Stimulated activated CD8-positive, alpha-beta memory T cell treated with anti-CD3 and anti-CD28 coated beads, Interleukin-7, amount 100 ng/mL, for 24 hours (primary cell): Measurements from ENCODE around the gene RAC3.

Experiments used
- DNase-seq: peaks from one replicate; pipeline ENCODE4 v3.0.0-alpha.2; 2020; ENCODE audit warnings: low read depth

The RAC3 gene

DNA sequence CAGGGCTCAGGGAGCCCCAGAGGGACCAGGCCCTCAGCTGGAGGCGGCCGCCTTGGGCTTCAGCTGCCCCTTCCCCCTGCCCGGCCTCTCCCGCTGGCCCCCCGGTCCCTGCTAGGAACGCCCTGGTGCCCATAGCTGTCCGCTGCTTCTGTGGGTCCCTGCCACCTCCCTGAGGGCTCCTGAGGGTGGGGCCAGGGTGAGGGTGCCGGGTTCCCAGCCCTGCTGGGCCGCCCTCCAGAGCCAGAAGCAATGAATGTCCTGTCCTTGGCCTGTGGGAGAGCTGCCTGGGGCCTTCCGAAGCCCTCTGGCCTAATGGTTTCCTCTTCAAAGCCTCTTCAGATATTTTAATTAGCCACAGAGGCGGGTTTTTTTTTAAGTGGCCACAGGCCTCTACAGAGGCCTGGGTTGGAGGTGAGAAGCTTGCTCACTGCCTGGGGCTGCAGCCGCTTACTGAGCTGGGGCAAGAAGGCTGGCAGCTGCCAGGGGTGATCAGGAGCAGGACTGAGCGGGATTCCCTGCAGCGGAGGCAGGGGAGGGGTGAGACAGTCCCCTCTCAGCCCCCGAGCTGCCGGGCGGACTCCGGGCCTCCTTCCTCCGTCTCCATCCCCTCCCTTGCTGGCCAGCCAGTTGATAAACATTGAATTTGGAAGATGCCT, 18.7 kb upstream of the RAC3 start:
- no peak for DNase-seq

DNA sequence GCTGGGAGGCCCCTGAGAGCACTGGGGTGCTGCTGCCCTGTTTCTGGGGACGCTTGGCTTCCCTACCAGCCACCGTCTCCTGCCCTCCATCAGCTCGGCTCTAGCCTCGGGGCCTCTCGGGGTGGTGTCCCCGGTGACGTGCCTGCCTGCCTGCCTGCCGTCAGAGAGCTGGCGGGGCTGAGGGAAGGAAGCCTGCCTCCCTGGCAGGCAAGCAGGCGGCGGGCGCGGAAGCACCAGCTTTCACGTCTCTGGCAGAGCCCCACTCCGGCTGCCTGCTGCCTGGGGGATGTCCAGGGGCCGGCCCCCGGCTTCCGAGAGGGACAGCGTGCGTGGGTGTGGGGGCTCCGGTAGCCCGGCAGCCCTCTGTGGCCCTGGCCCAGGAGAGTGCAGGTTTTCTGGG, 18.1 kb upstream of the RAC3 start:
- DNase-seq: no peak

DNA sequence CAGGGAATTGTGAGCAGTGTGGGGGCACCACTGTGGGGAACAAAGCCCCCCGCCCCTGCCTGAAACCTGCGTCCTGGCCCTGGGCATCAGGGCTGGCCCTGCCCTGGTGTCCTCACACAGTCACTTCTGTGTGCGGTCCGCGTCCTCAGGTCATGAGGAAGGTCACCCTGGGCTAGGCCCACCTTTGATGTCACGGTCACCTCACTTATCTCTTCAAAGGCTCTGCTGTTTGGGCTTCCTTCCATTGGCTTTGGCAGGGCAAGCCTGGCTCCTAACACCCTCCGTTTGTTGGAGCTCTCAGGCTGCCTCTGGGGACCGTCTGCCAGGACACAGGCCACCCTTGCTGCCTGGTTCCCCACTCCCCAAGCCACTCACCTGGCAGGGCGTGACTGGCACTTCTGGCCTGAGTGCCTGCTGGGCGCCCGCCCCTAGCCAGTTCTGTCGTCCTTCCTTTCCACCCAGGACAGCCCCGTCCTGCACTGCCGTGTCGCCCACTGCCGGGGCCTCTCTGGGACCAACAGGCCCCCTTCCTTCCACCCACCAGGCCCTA, 17.6 kb upstream of the RAC3 start:
- DNase-seq: no peak

DNA sequence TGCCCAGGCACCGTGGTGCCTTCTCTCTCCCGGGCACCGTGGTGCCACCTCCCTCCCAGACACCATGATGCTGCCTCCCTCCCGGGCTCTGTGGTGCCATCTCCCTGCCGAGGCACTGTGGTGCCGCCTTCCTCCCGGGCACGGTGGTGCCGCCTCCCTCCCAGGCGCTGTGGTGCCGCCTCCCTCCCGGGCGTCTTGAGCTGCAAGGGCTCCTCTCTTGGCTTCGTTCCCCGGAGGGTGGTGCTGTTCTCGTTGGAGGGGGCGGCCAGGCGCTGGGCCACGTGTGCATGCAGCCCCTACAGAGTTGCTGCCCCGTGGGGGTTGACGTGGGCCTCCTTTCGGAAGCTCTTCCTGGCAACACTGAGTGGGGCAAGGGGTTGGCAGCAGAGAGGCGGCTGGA, 17.0 kb upstream of the RAC3 start:
- DNase-seq: no peak

DNA sequence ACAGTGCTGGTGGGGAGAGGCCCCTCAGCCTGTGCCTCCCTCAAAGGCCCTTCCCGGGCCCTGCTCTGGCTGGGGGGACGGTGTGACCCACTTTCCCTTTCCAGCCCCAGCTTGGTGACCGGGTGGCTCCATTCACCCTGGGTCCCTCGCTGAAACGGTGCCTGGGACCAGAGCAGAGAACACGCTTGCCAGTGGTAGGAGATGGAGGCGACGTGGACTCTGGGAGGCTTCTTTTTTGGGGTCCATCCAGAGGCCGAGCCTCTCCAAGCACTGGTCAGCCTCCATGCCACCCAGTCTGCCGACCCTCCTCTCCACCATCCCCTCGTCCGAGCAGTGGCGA, 16.5 kb upstream of the RAC3 start:
- DNase-seq: no peak

DNA sequence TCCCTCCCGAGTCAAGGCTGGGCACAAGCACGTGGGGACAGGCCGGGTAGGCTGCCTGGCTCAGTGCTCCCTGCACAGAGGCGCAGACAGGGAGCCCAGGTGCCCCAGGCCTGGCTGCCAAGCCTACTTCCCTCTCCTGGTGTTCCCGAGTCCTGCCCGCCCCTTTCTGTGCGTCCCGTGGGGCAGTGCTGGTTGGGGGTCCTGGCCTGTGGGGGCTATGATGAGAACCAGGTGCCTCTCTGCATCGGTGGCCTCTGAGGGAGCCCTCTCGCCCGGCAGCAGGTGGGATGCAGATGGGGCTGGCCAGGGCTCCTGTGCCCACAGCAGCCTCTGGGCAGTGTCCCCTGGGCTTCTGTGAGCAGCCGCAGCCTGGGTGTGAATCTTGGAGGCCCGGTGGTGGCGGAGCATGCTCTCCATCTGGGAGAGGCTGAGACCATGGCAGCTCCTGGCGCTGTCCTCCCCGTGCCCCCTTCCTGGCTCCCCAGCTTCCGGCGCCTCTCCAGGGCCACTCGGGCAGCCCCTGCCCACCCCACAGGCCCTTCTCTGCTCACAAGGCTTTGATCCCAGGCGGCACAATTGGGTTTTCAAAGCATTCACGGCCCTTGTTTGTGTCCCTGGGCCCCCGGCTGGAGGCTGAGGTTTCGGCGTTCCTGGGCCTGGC, 16.0 kb upstream of the RAC3 start:
- no peak for DNase-seq

DNA sequence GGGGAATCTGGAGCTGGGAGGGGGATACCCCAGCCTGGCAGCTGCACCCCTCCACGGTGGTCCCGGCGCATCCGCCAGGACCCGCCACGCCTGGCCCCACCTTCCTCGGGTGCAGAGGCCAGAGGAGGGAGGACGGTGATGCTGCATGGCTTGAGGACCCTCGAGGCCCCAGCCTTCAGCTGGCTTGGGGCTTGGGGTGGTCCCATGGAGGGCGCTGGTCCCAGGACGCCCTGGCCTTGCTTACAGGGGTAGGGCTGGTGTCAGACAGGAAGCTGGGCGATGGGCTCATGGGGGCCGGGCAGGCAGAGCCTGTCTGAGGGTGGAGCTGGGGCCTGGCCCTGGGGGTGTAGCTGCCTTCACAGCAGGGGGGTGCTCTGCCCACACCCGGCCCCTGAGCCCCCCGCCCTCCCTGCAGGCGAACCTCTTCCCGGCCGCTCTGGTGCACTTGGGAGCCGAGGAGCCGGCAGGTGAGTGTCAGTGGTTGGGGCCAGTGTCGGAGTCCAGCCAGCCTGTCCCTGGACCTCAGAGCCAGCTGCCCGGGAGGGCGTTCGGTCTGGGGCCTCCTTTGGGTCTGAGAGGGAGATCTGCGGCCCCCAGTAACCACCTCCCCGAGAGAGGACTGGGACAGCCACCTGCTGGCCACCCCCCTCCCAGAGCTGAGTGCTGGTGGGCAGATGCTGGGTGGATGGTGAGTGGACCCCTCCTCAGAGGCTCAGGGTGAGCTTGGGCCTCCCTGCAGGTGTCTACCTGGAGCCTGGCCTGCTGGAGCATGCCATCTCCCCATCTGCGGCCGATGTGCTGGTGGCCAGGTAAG, 15.2 kb upstream of the RAC3 start:
- no peak for DNase-seq

DNA sequence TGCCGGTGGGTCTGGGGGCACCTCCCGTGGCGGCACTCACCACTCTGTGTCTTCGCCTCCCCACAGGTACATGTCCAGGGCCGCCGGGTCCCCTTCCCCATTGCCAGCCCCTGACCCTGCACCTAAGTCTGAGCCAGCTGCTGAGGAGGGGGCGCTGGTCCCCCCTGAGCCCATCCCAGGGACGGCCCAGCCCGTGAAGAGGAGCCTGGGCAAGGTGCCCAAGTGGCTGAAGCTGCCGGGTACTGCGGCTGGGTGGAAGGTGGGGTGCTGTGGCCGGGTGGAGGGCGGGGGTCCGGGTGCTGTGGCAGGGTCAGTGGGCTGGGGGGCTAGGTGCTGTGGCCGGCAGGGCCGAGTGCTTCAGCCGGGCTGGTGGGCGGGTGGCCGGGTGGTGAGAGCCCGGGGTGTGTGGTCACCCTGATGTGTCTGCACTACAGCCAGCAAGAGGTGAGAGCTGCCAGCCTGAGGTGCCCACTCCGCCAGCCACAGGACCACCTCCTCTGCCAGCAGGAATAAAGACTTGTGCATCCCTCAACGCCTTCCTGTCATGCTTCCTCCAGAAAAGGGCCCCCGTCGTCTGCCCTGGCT, 14.5 kb upstream of the RAC3 start:
- no peak for DNase-seq

DNA sequence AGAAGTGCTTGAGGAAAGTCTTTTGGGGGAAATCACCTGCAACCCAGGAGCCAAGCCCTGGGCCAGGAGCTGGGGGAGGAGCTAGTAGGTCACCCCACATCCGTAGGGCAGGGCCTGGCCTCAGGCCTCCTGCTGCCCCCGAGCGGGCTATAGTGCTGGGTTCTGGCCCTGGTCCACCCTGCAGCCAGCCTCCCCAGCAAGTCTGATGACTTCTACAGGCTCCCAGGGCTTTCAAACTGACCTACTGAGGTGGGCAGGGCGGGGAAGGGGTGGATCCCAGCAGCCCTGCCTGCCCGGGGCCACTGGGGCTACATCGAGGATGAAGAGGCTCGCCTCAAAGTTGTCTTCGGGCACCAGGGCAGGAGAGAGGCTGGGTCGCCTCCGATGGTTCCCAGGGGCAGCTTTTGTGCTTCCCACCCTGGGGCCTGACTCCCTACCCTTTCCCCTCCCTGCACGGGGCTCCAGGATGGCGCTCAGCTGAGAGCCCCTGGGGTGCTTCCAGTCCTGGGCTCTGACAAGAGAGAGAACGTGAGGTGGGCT, 13.8 kb upstream of the RAC3 start:
- no peak for DNase-seq

DNA sequence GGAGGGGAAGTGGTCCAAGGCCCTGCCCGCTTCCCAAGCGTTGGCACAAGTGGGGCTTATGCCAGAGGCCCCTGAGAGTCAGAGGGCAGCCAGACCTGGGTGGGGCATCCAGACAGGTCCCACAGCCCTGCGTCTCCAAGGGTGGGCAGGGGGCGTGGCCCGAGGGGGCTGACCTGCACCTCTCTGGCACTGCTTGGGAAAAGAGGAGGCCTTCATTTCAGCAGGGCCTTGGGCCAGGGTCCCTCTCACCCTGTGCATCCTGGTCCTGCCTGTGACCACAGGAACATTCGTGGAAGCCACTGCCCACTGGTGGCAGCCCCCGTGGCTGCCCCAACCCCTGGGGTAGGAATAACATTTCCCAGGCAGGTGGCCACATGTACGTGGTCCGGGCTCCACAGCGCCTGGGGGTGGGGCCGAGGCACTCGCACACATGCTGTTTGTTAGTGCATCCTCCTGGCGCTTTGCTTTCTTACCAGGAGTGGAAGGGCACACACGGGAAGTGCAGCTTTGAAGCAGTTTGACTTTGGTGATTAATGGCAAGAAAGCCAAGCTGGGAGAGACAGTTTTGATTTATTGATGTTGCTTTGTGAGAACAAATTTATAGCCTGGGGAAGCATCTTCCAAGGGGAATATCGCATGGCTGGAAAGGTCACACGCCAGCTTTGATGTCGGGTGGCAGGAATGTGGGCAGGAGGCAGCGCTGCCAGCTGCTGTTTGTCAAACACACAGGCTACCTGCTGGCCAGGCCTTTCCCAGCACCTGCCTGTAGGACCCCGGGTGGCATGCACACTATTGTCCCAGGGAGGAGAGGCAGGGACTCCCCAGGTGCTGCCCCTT, 13.1 kb upstream of the RAC3 start:
- no peak for DNase-seq

DNA sequence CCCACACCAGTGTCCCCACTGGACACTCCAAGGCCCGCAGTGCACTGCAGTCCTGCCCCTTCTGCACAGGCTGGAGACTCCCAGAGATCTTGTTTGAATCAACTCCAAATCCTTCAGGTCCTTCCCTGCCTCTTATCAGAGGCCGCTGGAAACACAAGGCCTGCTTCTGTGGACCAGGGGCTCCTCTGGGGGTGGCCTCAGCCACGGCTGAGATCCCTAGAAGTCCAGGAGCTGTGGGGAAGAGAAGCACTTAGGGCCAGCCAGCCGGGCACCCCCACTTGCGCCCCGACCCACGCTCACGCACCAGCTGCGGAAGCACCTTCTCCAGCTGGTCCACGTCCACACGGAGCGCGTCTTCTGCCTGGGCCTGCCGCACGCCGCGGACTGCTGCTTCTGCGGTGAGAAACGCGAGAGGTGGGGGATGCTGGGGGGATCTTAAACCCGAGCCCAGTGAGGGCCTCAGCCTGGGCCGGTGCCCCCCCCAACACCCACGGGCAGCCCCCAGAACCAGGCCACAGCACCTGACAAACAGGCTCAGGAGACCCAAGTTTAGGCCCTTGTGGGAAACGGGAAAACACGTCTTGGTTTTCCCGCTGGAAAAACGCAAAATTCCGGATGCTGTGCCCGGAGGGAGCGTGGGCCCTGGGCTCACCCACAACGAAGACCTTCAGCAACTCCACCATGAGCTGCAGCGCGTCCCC, 12.3 kb upstream of the RAC3 start:
- no peak for DNase-seq

DNA sequence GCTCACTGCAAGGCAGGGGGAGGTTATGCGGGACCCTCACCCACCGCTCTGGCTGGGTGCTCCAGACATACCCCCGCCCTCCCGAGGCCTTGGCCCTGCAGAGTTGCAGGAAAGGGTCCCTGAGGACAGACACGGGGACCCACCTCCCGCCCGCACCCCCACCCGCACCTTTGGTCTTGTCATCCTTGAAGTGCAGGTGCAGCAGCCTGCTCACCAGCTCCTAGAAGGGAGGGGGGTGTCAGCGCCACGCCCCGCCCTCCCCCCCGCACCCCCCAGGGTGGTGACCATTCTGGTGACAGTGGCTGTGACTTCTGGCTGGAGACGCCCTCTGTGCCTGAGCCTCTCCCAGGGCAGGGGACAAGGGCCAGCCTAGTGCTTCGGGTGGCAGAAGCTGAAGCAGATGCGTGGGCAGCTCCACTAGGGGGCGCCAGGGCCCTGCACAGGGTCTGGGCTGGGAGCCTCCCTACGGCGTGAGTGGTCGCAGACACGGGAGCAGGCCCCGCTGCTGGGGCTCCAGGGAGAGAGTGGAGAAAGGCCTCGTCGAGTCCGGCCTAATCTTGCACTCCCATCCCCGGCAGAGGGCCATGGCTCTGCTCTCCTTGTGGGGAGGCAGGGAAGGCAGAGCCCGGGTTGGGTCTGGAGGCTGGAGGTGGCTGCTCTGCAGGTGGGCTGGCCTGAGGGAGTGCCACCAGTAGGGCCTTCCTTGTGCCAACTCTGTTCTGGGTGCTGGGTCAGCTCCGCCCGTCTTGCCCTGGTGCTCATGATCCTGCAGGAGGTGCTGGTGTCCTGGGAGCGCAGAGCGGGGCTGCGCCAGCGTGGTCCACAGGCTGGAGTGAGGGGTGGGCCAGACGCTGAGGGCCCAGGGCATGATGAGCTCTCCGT, 11.5 kb upstream of the RAC3 start:
- peak; percentile 37 for DNase-seq

DNA sequence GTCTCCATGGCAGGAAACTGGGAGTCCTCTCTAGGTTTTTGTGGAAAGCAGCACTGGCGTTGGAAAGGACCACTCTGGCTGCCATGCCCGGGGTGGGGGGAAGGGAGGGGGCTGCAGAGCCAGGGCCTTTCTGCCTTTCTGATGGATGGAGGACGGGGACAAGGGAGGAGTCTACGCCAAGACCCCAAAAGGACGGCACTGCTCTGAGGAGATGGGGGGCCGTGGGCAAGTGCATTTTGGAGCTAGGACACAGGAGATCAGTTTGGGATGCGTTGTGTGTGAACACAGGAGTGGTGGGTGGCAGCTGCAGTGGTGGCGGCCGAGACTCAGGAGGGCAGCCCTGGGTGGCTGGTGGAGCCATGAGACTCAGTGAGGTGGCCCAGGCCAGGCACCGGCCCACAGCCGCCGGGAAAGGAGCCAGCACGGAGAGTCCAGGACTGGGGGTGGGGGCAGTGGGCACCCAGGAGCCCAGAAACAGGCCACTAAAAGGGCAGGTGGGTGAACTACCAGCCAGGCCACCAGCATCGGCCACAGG, 10.8 kb upstream of the RAC3 start:
- no peak for DNase-seq

DNA sequence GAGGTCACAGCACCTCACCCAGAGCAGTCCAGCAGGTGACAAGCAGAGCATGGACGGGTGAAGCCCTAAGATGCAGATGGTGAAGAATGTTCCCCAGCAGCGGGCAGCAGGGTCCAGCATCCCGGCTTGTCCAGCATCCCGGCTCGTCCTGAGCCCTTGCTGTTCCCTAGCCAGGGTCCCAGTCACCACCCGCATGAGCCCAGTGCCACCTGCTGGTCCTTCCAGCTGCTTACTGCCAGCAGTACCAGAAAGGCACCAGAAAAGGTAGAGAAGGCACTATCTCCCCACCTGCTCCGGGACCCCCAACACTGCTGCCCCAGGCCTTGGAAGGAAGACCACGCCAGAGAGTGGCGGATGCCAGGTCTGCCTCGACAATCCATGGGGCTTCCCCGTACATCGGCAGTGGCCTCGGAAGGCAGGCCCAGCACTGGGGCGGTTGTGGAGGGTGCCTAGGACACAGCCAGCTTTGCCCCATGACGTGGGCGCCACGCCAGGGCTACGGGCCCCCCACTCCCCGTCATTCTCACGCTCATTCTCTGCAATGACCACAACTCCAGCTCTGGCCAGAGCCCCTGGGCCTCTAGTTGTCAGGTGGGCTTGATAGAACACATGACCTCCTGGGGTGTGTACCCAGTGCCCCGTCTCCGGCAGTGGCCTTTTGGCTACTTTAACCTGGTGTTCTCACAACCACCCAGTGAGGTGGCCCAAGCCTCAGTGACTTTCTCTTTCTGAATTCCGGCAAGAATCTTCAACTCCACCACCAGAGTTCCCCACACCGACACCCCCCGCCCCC, 10.2 kb upstream of the RAC3 start:
- no peak for DNase-seq

DNA sequence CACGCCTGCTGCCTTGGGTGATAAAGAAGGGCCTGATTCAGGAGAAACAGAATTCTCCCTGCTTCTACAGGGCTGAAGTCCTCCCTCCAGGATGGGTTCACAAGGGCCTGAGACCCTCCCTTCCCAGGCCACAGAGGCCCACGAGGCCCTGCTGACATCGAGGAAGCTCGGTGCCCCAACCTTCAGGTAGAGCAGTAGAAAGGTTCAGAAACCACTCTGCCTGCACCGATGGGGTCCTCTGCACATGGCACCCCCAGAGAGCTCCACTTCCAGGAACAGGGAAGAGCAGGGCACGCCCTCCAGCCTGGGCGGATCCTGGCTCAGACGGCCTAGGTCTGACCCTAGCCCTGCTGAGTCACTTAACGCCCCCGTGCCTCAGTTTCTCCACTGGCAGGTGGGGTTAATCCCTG, 9.6 kb upstream of the RAC3 start:
- no peak for DNase-seq

DNA sequence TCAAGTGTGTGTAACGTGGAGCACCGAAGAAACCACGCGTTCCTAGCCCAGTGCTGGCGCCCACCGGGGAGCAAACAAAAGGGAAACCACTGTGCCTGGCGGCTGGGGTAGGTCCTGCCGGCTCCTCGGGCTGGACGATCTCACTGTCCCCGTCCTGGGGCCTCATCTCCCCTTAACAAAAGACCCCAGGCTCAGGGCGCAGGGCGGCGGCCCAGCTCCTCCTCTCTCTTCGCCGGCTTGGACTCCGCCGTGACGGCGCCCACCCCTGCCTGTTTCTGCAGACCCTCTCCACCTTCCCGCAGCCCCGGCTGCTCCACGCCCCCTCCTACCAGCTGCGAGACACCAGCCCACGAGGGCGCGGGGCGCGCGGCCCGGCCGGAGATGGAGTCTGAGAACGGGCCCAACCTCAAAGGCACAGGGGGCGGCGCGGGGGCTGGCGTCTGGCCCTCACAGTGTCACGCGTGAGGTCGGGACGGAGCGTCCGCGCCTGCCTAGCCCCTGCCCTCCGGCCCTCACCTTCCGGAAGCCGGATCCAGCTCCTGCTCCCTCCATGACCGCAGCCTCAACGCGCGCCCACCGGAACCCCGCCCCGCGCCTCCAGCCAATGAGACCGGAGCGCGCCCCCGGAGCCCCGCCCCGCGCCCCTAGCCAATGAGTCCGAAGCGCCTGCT, 9.0 kb upstream of the RAC3 start, which contains the start of gene CENPX:
Gene CENPX, minus strand, starts transcription at position 569 of the 671 bp plus-strand sequence. Its CDS starts 17 bp downstream, at position 552.
- DNase-seq: no peak

DNA sequence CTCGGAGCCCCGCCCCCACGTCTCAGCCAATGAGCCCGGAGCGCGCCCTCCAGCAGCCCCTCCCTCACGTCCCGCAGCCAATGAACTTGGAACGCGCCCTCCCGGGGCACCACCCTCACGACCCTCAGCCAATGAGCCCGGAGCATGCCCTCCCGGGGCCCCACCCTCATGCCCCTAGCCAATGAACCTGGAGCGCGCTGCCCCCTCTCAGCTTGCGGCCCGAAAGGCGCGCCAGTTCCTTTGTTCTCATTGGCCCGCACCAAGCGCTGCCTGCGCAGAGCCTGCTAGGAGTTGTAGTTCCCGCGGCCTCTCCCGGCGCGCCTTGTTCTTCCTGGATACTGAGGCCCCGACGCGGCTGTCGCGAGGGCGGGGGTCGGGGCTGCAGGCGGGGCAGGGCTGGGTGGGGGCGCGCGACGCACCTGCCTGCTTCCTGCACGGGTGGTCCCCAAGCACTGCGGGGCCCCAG, 8.5 kb upstream of the RAC3 start, which contains the start of gene LRRC45:
Gene LRRC45, plus strand, starts transcription at position 325 of the 466 bp plus-strand sequence. CDS start 339 bp downstream, outside the sequence.
- DNase-seq: peak; percentile 99
